Activated CD4-positive, alpha-beta memory T cell treated with anti-CD3 and anti-CD28 coated beads, Interleukin-2, amount 10 ng/mL, durations not matched to agents 7 days and 5 days (primary cell): ENCODE results near the gene ZBTB32. TPM values are rescaled to one million over a fixed set of nuclear protein-coding genes. Genes with fewer than 3 reads are reported as not detected.

Experiments
- CTCF ChIA-PET: fragments of 350-600 bp; sonication (Branson Sonifier 250); formaldehyde crosslinking; loops from one replicate; lab custom pipeline; 2021; ENCODE audit warnings: antibody characterized with exemption, inconsistent platforms; lab: Charles Lee
- POLR2A ChIA-PET: fragments of 350-600 bp; sonication (Branson Sonifier 250); formaldehyde crosslinking; loops from one replicate; lab custom pipeline; 2021; ENCODE audit warnings: antibody characterized with exemption; lab: Charles Lee
- DNase-seq: peaks from one replicate; pipeline ENCODE4 v3.0.0-alpha.2; 2020
- H3K27ac Mint-ChIP-seq: one replicate; pipeline ENCODE4 v1.8.0; 2021; ENCODE audit warnings: mild to moderate bottlenecking, mixed read lengths
- H3K27me3 Mint-ChIP-seq: one replicate; pipeline ENCODE4 v1.8.0; 2021; ENCODE audit warnings: mixed read lengths
- H3K36me3 Mint-ChIP-seq: one replicate; pipeline ENCODE4 v1.8.0; 2021; ENCODE audit warnings: low read depth, mixed read lengths
- H3K4me1 Mint-ChIP-seq: one replicate; pipeline ENCODE4 v1.8.0; 2021; ENCODE audit warnings: mixed read lengths
- H3K4me3 Mint-ChIP-seq: one replicate; pipeline ENCODE4 v1.8.0; 2021; ENCODE audit warnings: mild to moderate bottlenecking, mixed read lengths
- H3K9me3 Mint-ChIP-seq: one replicate; pipeline ENCODE4 v1.8.0; 2021; ENCODE audit warnings: mixed read lengths
- total RNA-seq, 2 experiments: library from RNA; stranded (reverse); gene quantifications; one replicate each; pipeline ENCODE4 v1.2.3, GENCODE V29; 2021

Gene ZBTB32
- total RNA-seq, 2 experiments from 2014 or later, result 94.8 to 96.2 TPM

GRCh38 chr19:35732540-35733179 is 28.3 kb downstream of the ZBTB32 start:
- H3K4me1 Mint-ChIP-seq, result peaks cover 14% of the 10 kb centered on the region
- H3K9me3 Mint-ChIP-seq, result no peaks in the 10 kb centered on the region
- ChIA-PET CTCF (no interaction called here), POLR2A (interaction anchor here (1.0 to 3.1 kb wide), 4 partner anchors 8 to 12 kb away, joined by 3 to 12 read pairs (median 4); partner anchors contain the start of gene IGFLR1)
- no peak overlapping the region for H3K27ac Mint-ChIP-seq
- H3K27me3 Mint-ChIP-seq, result no peaks in the 10 kb centered on the region
- DNase-seq, result no peak
- H3K36me3 Mint-ChIP-seq, result peaks cover 71% of the 10 kb centered on the region
- no peak overlapping the region for H3K4me3 Mint-ChIP-seq

GRCh38 chr19:35733180-35734125 is 29.1 kb downstream of the ZBTB32 start:
- H3K27ac Mint-ChIP-seq, result peak overlapping the region; percentile 31
- H3K4me1 Mint-ChIP-seq, result peaks cover 14% of the 10 kb centered on the region
- H3K27me3 Mint-ChIP-seq, result no peaks in the 10 kb centered on the region
- H3K9me3 Mint-ChIP-seq, result no peaks in the 10 kb centered on the region
- ChIA-PET POLR2A (interaction anchor here (1.2 to 4.1 kb wide), 3 partner anchors 10 to 15 kb away, joined by 7 to 13 read pairs (median 12); partner anchors contain the start of genes IGFLR1, PSENEN and U2AF1L4), CTCF (no interaction called here)
- DNase-seq, result no peak
- H3K4me3 Mint-ChIP-seq, result no peak overlapping the region
- peaks cover 71% of the 10 kb centered on the region for H3K36me3 Mint-ChIP-seq

GRCh38 chr19:35734273-35734672 is 29.9 kb downstream of the ZBTB32 start:
- POLR2A ChIA-PET, result interaction anchor here (1.2 to 4.1 kb wide), 2 partner anchors 11 to 16 kb away, joined by 7 to 13 read pairs; partner anchors contain the start of genes PSENEN and U2AF1L4
- no peaks in the 10 kb centered on the region for H3K27me3 Mint-ChIP-seq
- H3K9me3 Mint-ChIP-seq, result no peaks in the 10 kb centered on the region
- DNase-seq, result no peak
- no peak overlapping the region for H3K27ac Mint-ChIP-seq
- H3K4me1 Mint-ChIP-seq, result peaks cover 20% of the 10 kb centered on the region
- no peak overlapping the region for H3K4me3 Mint-ChIP-seq
- H3K36me3 Mint-ChIP-seq, result peaks cover 70% of the 10 kb centered on the region
- CTCF ChIA-PET, result no interaction called here

GRCh38 chr19:35734889-35735288 is 30.5 kb downstream of the ZBTB32 start:
- POLR2A ChIA-PET, result interaction anchor here (1.2 to 4.1 kb wide), 3 partner anchors 10 to 16 kb away, joined by 4 to 13 read pairs (median 7); partner anchors contain the start of genes PSENEN and U2AF1L4
- H3K36me3 Mint-ChIP-seq, result peaks cover 64% of the 10 kb centered on the region
- peaks cover 24% of the 10 kb centered on the region for H3K4me1 Mint-ChIP-seq
- no peak overlapping the region for H3K27ac Mint-ChIP-seq
- no peaks in the 10 kb centered on the region for H3K9me3 Mint-ChIP-seq
- H3K4me3 Mint-ChIP-seq, result no peak overlapping the region
- CTCF ChIA-PET, result no interaction called here
- no peak for DNase-seq
- no peaks in the 10 kb centered on the region for H3K27me3 Mint-ChIP-seq

GRCh38 chr19:35736913-35737886 is 32.8 kb downstream of the ZBTB32 start:
- no peak overlapping the region for H3K4me3 Mint-ChIP-seq

GRCh38 chr19:35738021-35738886 is 33.9 kb downstream of the ZBTB32 start:
- H3K4me3 Mint-ChIP-seq, result peak overlapping the region; percentile 21
- peak overlapping the region; percentile 10 for H3K27ac Mint-ChIP-seq
- POLR2A ChIA-PET, result interaction anchor here (0.7 to 5.3 kb wide), 9 partner anchors 10 to 82 kb away, joined by 3 to 45 read pairs (median 4); partner anchors contain the start of gene KMT2B

More at GRCh38 chr19:35736913-35737886, 32.8 kb downstream of the ZBTB32 start:
- Mint-ChIP-seq H3K36me3 (peaks cover 45% of the 10 kb centered on the region), H3K9me3 (no peaks in the 10 kb centered on the region), H3K27me3 (no peaks in the 10 kb centered on the region), H3K27ac (peak overlapping the region; percentile 70), H3K4me1 (peaks cover 29% of the 10 kb centered on the region)
- DNase-seq, result no peak
- CTCF ChIA-PET, result interaction anchor here (0.7 to 2.5 kb wide), 8 partner anchors 11 to 44 kb away, joined by 3 to 12 read pairs (median 4); partner anchors contain the start of gene LIN37
- POLR2A ChIA-PET, result interaction anchor here (0.7 to 4.1 kb wide), 11 partner anchors 8 to 83 kb away, joined by 3 to 17 read pairs (median 4); partner anchors contain the start of genes KMT2B, LIN37, PSENEN and U2AF1L4

GRCh38 chr19:35738887-35739229 is 34.5 kb downstream of the ZBTB32 start:
- H3K4me3 Mint-ChIP-seq, result peak overlapping the region; percentile 21
- peaks cover 41% of the 10 kb centered on the region for H3K4me1 Mint-ChIP-seq
- no peaks in the 10 kb centered on the region for H3K9me3 Mint-ChIP-seq
- DNase-seq, result no peak
- H3K27ac Mint-ChIP-seq, result no peak overlapping the region
- POLR2A ChIA-PET, result interaction anchor here (1.0 to 5.3 kb wide), 2 partner anchors 19 to 81 kb away, joined by 3 to 45 read pairs; partner anchors contain the start of gene KMT2B
- peaks cover 44% of the 10 kb centered on the region for H3K36me3 Mint-ChIP-seq
- no peaks in the 10 kb centered on the region for H3K27me3 Mint-ChIP-seq
- CTCF ChIA-PET, result interaction anchor here (0.8 kb wide), 1 partner anchor 46 kb away, joined by 3 read pairs; no protein-coding TSS in a partner anchor

More at GRCh38 chr19:35738021-35738886, 33.9 kb downstream of the ZBTB32 start:
- CTCF ChIA-PET, result interaction anchor here (0.8 to 2.5 kb wide), 5 partner anchors 10 to 46 kb away, joined by 3 to 12 read pairs (median 4); partner anchors contain the start of gene LIN37
- peaks cover 37% of the 10 kb centered on the region for H3K4me1 Mint-ChIP-seq
- DNase-seq, result no peak
- H3K9me3 Mint-ChIP-seq, result no peaks in the 10 kb centered on the region
- H3K27me3 Mint-ChIP-seq, result no peaks in the 10 kb centered on the region
- peaks cover 47% of the 10 kb centered on the region for H3K36me3 Mint-ChIP-seq

- H3K4me1 Mint-ChIP-seq, result peaks cover 47% of the 10 kb centered on the region
- no peaks in the 10 kb centered on the region for H3K9me3 Mint-ChIP-seq
- ChIA-PET CTCF (interaction anchor here (0.8 to 1.3 kb wide), 2 partner anchors 19 to 47 kb away, joined by 3 to 5 read pairs; no protein-coding TSS in a partner anchor), POLR2A (interaction anchor here (0.6 to 5.3 kb wide), 11 partner anchors 7 to 577 kb away, joined by 3 to 45 read pairs (median 5); partner anchors contain the start of gene KMT2B)
- H3K27ac Mint-ChIP-seq, result no peak overlapping the region
- H3K27me3 Mint-ChIP-seq, result no peaks in the 10 kb centered on the region
- DNase-seq, result no peak
- peak overlapping the region; percentile 81 for H3K4me3 Mint-ChIP-seq
- peaks cover 44% of the 10 kb centered on the region for H3K36me3 Mint-ChIP-seq
These were observed 35.1 kb downstream of the ZBTB32 start for GRCh38 chr19:35739275-35740107.

GRCh38 chr19:35740108-35740422 is 35.7 kb downstream of the ZBTB32 start:
- no peak overlapping the region for H3K27ac Mint-ChIP-seq
- ChIA-PET POLR2A (interaction anchor here (0.6 to 5.3 kb wide), 13 partner anchors 8 to 578 kb away, joined by 3 to 45 read pairs (median 5); partner anchors contain the start of genes COX6B1 and KMT2B), CTCF (interaction anchor here (0.8 to 1.3 kb wide), 6 partner anchors 17 to 80 kb away, joined by 3 to 10 read pairs (median 5); partner anchors contain the start of gene HSPB6)
- no peaks in the 10 kb centered on the region for H3K9me3 Mint-ChIP-seq
- H3K4me3 Mint-ChIP-seq, result peak overlapping the region; percentile 81
- no peak for DNase-seq
- no peaks in the 10 kb centered on the region for H3K27me3 Mint-ChIP-seq
- peaks cover 48% of the 10 kb centered on the region for H3K4me1 Mint-ChIP-seq
- H3K36me3 Mint-ChIP-seq, result peaks cover 39% of the 10 kb centered on the region
